Hematopoietic multipotent progenitor cell (in vitro differentiated cells): ENCODE results near the gene STT3B. TPM values are rescaled to one million over a fixed set of nuclear protein-coding genes. Genes with fewer than 3 reads are reported as not detected.
A peak's percentile ranks its signal among the peaks of the same experiment; 100 is the strongest.

Source experiments
- DNase-seq, 3 donors: peaks; one replicate each; pipeline ENCODE4 v3.0.0-alpha.2; 2011 to 2015; ENCODE audit warnings: low read depth in 2 of 3, low spot score in 2 of 3
- total RNA-seq: library from RNA; depleted of rRNA; stranded (reverse); fragments of >200 nt; gene quantifications from one replicate; pipeline ENCODE4 v1.2.3, GENCODE V29; 2012

The STT3B gene
- total RNA-seq, 1 donor, result 167 TPM

- peak in 1 of 3 donors; percentile 71 for DNase-seq
These were observed 17.9 kb downstream of the STT3B start for GRCh38 chr3:31550452-31551251.

- no peak for DNase-seq
These were observed 18.9 kb downstream of the STT3B start for GRCh38 chr3:31551646-31552045.

- DNase-seq, result no peak
These were observed 19.4 kb downstream of the STT3B start for GRCh38 chr3:31552103-31552502.

- DNase-seq, result no peak
These were observed 20.5 kb downstream of the STT3B start for GRCh38 chr3:31553258-31553657.

- DNase-seq, result no peak
These were observed 22.5 kb downstream of the STT3B start for GRCh38 chr3:31555204-31555603.

GRCh38 chr3:31559872-31560534 is 27.3 kb downstream of the STT3B start:
- DNase-seq, result no peak

- DNase-seq, result no peak
These were observed 29.2 kb downstream of the STT3B start for GRCh38 chr3:31561891-31562290.

GRCh38 chr3:31562525-31562924 is 29.8 kb downstream of the STT3B start:
- peak in 1 of 3 donors; percentile 18 for DNase-seq

GRCh38 chr3:31565288-31565687 is 32.6 kb downstream of the STT3B start:
- no peak for DNase-seq

- peak in 1 of 3 donors; percentile 27 for DNase-seq
These were observed 34.3 kb downstream of the STT3B start for GRCh38 chr3:31567036-31567435.

- no peak for DNase-seq
These were observed 35.9 kb downstream of the STT3B start for GRCh38 chr3:31568649-31569048.

GRCh38 chr3:31571325-31571724 is 38.6 kb downstream of the STT3B start:
- DNase-seq, result no peak

- DNase-seq, result no peak
These were observed 39.7 kb downstream of the STT3B start for GRCh38 chr3:31572236-31573004.

- peak in 2 of 3 donors; percentile 16 to 50 for DNase-seq
These were observed 40.5 kb downstream of the STT3B start for GRCh38 chr3:31573036-31573779.

- DNase-seq, result no peak
These were observed 42.7 kb downstream of the STT3B start for GRCh38 chr3:31575448-31575847.

- no peak for DNase-seq
These were observed 43.8 kb downstream of the STT3B start for GRCh38 chr3:31576521-31576920.

GRCh38 chr3:31577232-31577631 is 44.5 kb downstream of the STT3B start:
- no peak for DNase-seq

- no peak for DNase-seq
These were observed 47.1 kb downstream of the STT3B start for GRCh38 chr3:31579828-31580227.

GRCh38 chr3:31580645-31581044 is 47.9 kb downstream of the STT3B start:
- DNase-seq, result no peak

- no peak for DNase-seq
These were observed 48.9 kb downstream of the STT3B start for GRCh38 chr3:31581660-31582059.

GRCh38 chr3:31589228-31589627 is 56.5 kb downstream of the STT3B start:
- no peak for DNase-seq
